Natural killer cell treated with Interleukin-12 subunit alpha and Interleukin-12 subunit beta and Interleukin-15 and Interleukin-18, amount 100 ng/mL, for 72 hours (primary cell): ENCODE data around the gene GPX4. TPM values are rescaled to one million over a fixed set of nuclear protein-coding genes. Genes with fewer than 3 reads are reported as not detected.

Source experiments
- ATAC-seq, 2 donors: fragments of 150-1000 bp; cut with Tn5 transposase in 1 of 2; sonication (Bioruptor Pico), chemical (Tn5 transposase) in 1 of 2; 2 replicates each; pipeline ENCODE4 v1.10.0; 2021
- DNase-seq: peaks from one replicate; pipeline ENCODE4 v3.0.0; 2022; ENCODE audit warnings: low spot score
- H3K27ac Mint-ChIP-seq, 2 donors: 1 replicate in 1 of 2; 2 replicates in 1 of 2; pipeline ENCODE4 v1.8.0; 2022; ENCODE audit warnings: mixed read lengths in 2 of 2, mild to moderate bottlenecking in 1 of 2, moderate library complexity in 1 of 2
- H3K27me3 Mint-ChIP-seq, 2 donors: 1 replicate in 1 of 2; 2 replicates in 1 of 2; pipeline ENCODE4 v1.8.0; 2022; ENCODE audit warnings: mixed read lengths in 2 of 2
- H3K36me3 Mint-ChIP-seq: one replicate; pipeline ENCODE4 v1.8.0; 2022; ENCODE audit warnings: mixed read lengths
- H3K4me1 Mint-ChIP-seq, 2 donors: 1 replicate in 1 of 2; 2 replicates in 1 of 2; pipeline ENCODE4 v1.8.0; 2022; ENCODE audit warnings: low read depth in 2 of 2, mixed read lengths in 2 of 2, mild to moderate bottlenecking in 1 of 2
- H3K4me3 Mint-ChIP-seq: one replicate; pipeline ENCODE4 v1.8.0; 2022; ENCODE audit warnings: mixed read lengths
- H3K9me3 Mint-ChIP-seq: 2 replicates; pipeline ENCODE4 v1.8.0; 2022; ENCODE audit warnings: mixed read lengths
- total RNA-seq, 2 donors: library from RNA; stranded (reverse); gene quantifications; one replicate each; pipeline ENCODE4 v1.2.3, GENCODE V29; 2022

GPX4 gene
- total RNA-seq: 100 to 1,000 TPM in 1 of 2 donors, 10 to 100 TPM in 1; 86.4 to 174 TPM

DNA sequence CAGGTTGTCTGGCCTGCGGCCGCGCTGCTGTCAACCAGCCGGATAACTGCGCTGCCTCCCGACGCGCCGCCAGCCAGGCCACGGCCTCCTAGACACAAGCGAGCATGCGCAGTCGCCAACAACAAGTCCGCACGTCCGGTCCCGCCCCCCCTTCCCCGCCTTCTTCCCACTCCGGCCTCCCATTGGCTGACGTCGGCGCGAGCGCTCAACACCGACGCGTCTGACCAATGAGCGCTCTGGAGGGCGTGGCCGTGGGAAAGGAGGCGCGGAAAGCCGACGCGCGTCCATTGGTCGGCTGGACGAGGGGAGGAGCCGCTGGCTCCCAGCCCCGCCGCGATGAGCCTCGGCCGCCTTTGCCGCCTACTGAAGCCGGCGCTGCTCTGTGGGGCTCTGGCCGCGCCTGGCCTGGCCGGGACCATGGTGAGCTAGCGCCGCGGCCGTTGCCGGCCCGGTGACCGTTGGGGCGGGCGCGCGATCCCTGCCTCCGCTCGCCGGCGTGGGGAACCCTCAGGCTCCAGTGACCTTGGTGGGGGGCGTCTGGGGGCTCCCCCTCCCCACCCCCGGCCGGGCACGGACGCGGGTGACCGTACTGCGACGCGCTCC is at the start of gene GPX4:
GPX4 (plus strand) TSS at position 287 of the 603 bp plus-strand sequence; CDS start at position 337, 50 bp downstream.
- H3K4me1 Mint-ChIP-seq: peaks cover 24 to 27% of the 10 kb centered on the region in 2 donors

GRCh38 chr19:1054102-1055027 is 49.4 kb upstream of the GPX4 start:
- DNase-seq (no peak), ATAC-seq (no peak)
- no peaks in the 10 kb centered on the region for H3K27me3 Mint-ChIP-seq
- H3K36me3 Mint-ChIP-seq: no peaks in the 10 kb centered on the region
- peaks cover 10 to 11% of the 10 kb centered on the region in 2 donors for H3K4me1 Mint-ChIP-seq
- no peaks in the 10 kb centered on the region for H3K9me3 Mint-ChIP-seq
- no peak overlapping the region for H3K4me3 Mint-ChIP-seq
- no peak overlapping the region for H3K27ac Mint-ChIP-seq

More for the DNA sequence above, at the start of gene GPX4:
- Mint-ChIP-seq H3K9me3 (no peaks in the 10 kb centered on the region), H3K36me3 (peaks cover 5% of the 10 kb centered on the region), H3K27ac (peak within 1 kb of the TSS; percentile 91), H3K27me3 (no peaks in the 10 kb centered on the region), H3K4me3 (peak within 1 kb of the TSS; percentile 70)
- ATAC-seq (peak; percentile 88 to 91), DNase-seq (peak; percentile 98)

GRCh38 chr19:1055028-1055425 is 48.8 kb upstream of the GPX4 start:
- no peak overlapping the region for H3K27ac Mint-ChIP-seq
- no peak for DNase-seq
- ATAC-seq: no peak
- H3K4me3 Mint-ChIP-seq: no peak overlapping the region
- peaks cover 10 to 11% of the 10 kb centered on the region in 2 donors for H3K4me1 Mint-ChIP-seq
- H3K9me3 Mint-ChIP-seq: no peaks in the 10 kb centered on the region
- H3K36me3 Mint-ChIP-seq: no peaks in the 10 kb centered on the region
- H3K27me3 Mint-ChIP-seq: no peaks in the 10 kb centered on the region

DNA sequence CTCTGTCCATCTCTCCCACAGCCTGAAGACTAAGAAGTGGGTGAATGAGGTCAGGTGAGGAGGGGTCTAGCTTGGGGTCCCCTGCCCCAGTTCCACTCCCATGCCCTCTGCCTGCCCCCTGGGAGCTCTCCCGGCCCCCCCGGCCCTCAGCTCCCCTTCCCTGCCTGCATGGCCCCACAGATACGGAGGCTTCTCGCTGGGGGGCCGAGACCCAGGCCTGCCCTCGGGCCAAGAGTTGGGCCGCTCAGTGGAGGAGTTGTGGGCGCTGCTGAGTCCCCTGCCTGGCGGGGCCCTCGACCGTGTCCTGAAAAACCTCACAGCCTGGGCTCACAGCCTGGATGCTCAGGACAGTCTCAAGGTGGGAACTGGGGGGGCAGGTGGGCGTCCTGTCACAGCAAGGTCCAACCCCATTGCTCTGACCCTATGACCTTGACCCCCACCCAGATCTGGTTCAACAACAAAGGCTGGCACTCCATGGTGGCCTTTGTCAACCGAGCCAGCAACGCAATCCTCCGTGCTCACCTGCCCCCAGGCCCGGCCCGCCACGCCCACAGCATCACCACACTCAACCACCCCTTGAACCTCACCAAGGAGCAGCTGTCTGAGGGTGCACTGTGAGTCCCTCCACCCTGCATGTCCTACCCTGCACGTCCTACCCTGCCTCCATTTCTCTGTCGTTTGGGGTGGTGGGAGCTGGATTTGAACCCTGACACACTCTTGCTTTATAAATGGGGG is 47.7 kb upstream of the GPX4 start:
- H3K4me3 Mint-ChIP-seq: no peak overlapping the region
- ATAC-seq (no peak), DNase-seq (no peak)
- H3K36me3 Mint-ChIP-seq: no peaks in the 10 kb centered on the region
- H3K27me3 Mint-ChIP-seq: no peaks in the 10 kb centered on the region
- H3K4me1 Mint-ChIP-seq: peaks cover 10 to 11% of the 10 kb centered on the region in 2 donors
- no peaks in the 10 kb centered on the region for H3K9me3 Mint-ChIP-seq
- H3K27ac Mint-ChIP-seq: peak overlapping the region in 1 of 2 donors; percentile 4

DNA sequence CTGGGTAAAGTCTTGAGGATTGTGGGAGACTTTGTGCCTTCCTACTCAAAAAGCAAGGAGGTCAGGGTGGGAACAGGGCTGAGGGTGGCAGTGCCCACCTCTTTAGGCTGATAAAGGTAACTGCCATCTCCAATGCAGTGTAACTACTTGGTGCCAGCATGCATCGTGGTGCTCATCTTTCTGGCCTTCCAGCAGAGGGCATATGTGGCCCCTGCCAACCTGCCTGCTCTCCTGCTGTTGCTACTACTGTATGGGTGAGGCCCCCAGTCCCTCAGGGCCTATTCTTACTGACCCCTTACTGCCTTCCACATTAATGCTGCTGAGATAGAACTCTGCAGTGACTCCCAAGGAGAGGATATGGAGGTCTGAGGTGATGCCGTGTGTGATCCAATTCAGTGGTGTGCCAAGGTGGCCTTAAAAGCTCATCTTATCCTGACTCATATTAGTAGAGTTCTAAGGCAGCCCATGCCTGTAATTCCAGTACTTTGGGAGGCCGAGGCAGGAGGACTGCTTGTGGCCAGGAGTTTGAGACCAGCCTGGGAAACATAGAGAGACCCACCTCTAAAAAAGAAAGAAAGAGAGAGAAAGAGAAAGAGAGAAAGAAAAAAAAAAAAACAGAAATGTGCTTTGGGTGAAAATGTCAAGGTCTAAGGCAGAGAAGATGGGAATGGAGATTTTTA is 46.5 kb upstream of the GPX4 start:
- no peaks in the 10 kb centered on the region for H3K36me3 Mint-ChIP-seq
- ATAC-seq (peak; percentile 53 to 59), DNase-seq (no peak)
- no peaks in the 10 kb centered on the region for H3K9me3 Mint-ChIP-seq
- peak overlapping the region; percentile 38 to 58 for H3K27ac Mint-ChIP-seq
- no peak overlapping the region for H3K4me3 Mint-ChIP-seq
- peaks cover 10 to 12% of the 10 kb centered on the region in 2 donors for H3K4me1 Mint-ChIP-seq
- H3K27me3 Mint-ChIP-seq: no peaks in the 10 kb centered on the region

DNA sequence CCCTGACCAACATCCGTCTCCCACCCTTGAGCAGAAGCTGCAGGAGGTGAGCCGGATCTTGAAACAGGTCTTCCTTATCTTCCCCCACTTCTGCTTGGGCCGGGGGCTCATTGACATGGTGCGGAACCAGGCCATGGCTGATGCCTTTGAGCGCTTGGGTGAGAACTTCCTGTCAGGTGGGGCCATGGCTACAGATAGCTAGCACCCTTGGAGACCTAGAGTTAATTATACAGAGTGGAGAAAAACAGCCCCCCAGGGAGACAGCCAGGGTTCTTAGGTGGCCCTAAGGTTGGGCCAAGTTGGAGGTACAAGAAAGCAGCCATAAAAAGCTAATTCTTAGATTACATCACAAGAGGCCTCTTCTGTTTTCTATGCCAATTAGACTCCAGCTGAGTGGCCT is 45.7 kb upstream of the GPX4 start:
- DNase-seq (no peak), ATAC-seq (no peak)
- Mint-ChIP-seq H3K27ac (no peak overlapping the region), H3K36me3 (no peaks in the 10 kb centered on the region), H3K27me3 (no peaks in the 10 kb centered on the region), H3K4me3 (no peak overlapping the region), H3K9me3 (no peaks in the 10 kb centered on the region), H3K4me1 (peaks cover 10 to 11% of the 10 kb centered on the region in 2 donors)

- H3K27ac Mint-ChIP-seq: no peak overlapping the region
These were observed 43.1 kb upstream of the GPX4 start for GRCh38 chr19:1060689-1061088.

DNA sequence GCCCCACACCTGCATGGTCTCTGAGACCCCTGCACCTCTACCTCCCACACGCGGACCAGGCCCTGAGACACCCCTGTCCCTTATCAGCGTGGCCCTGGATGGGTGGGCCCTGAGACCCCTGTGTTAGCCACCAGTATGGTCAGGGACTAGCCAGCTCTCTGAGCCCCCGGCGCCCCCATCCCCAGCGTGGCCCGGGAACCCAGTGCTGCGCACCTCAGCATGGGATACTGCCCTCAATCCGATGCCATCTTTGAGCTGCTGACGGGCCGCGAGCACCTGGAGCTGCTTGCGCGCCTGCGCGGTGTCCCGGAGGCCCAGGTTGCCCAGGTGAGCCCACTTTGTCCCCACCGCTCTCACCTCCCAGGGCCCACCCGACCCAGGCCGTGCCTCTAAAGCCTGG is 41.8 kb upstream of the GPX4 start:
- no peaks in the 10 kb centered on the region for H3K27me3 Mint-ChIP-seq
- H3K27ac Mint-ChIP-seq: no peak overlapping the region
- H3K9me3 Mint-ChIP-seq: no peaks in the 10 kb centered on the region
- no peaks in the 10 kb centered on the region for H3K36me3 Mint-ChIP-seq
- no peak for ATAC-seq
- no peak for DNase-seq
- H3K4me1 Mint-ChIP-seq: peaks cover 22 to 28% of the 10 kb centered on the region in 2 donors
- no peak overlapping the region for H3K4me3 Mint-ChIP-seq

More at GRCh38 chr19:1060689-1061088, 43.1 kb upstream of the GPX4 start:
- DNase-seq (no peak), ATAC-seq (no peak)
- peaks cover 22 to 32% of the 10 kb centered on the region in 2 donors for H3K4me1 Mint-ChIP-seq
- no peaks in the 10 kb centered on the region for H3K36me3 Mint-ChIP-seq
- no peaks in the 10 kb centered on the region for H3K9me3 Mint-ChIP-seq
- H3K27me3 Mint-ChIP-seq: no peaks in the 10 kb centered on the region
- H3K4me3 Mint-ChIP-seq: no peak overlapping the region

- ATAC-seq (no peak), DNase-seq (no peak)
- no peaks in the 10 kb centered on the region for H3K36me3 Mint-ChIP-seq
- no peak overlapping the region for H3K4me3 Mint-ChIP-seq
- no peak overlapping the region for H3K27ac Mint-ChIP-seq
- H3K4me1 Mint-ChIP-seq: peaks cover 19 to 25% of the 10 kb centered on the region in 2 donors
- H3K9me3 Mint-ChIP-seq: no peaks in the 10 kb centered on the region
- no peaks in the 10 kb centered on the region for H3K27me3 Mint-ChIP-seq
These were observed 41.3 kb upstream of the GPX4 start for GRCh38 chr19:1062387-1063029.

GRCh38 chr19:1063030-1063908 is 40.5 kb upstream of the GPX4 start:
- H3K9me3 Mint-ChIP-seq: no peaks in the 10 kb centered on the region
- H3K36me3 Mint-ChIP-seq: no peaks in the 10 kb centered on the region
- H3K27me3 Mint-ChIP-seq: no peaks in the 10 kb centered on the region
- DNase-seq: no peak
- H3K27ac Mint-ChIP-seq: no peak overlapping the region
- peak in 1 of 2 donors; percentile 26 for ATAC-seq
- H3K4me3 Mint-ChIP-seq: no peak overlapping the region
- peaks cover 12 to 25% of the 10 kb centered on the region in 2 donors for H3K4me1 Mint-ChIP-seq

DNA sequence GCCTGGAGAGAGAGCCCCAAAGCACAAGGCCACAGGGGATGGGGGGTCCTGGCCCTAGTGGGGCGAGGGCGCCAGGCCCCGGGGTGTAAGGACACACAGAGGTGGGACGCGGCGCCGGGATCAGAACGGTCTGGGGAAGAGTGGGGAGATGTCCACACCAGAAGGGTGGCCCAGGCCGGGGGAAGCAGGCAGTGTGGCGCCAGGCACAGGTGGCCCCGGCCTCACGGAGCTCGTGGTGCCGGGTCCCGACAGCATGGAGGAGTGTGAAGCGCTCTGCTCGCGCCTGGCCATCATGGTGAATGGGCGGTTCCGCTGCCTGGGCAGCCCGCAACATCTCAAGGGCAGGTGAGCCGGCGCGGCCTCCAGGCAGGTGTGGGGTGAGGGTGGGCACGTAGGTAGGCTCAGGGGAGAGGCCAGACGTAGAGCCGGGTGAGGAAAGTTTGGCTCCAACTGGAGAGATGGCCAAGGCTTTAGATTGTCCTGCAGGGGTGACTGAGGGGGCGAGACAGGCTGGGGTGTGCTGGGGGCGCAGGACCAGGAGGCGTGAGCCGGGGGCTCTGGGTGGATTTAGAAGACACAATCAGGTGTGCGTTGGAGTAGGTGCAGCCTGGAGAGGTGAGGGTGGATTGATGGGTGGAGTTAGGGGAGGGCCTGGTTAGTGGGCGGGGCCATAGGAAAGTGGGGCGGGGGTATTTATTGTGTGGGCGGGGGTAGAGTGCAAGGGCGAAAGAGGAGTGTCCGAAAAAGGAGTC is 39.7 kb upstream of the GPX4 start:
- H3K4me3 Mint-ChIP-seq: no peak overlapping the region
- peaks cover 19 to 31% of the 10 kb centered on the region in 2 donors for H3K4me1 Mint-ChIP-seq
- ATAC-seq (no peak), DNase-seq (no peak)
- peaks cover 6% of the 10 kb centered on the region for H3K36me3 Mint-ChIP-seq
- H3K9me3 Mint-ChIP-seq: no peaks in the 10 kb centered on the region
- no peak overlapping the region for H3K27ac Mint-ChIP-seq
- H3K27me3 Mint-ChIP-seq: no peaks in the 10 kb centered on the region
